Measurements from ENCODE around the gene MARVELD3.
"Not testable (repeated sequence)": the region's sequence is repeated elsewhere in the genome, so short reads cannot be mapped to it uniquely, and the experiment has no call there.

Gene MARVELD3

GRCh38 chr16:71626018-71626857, at the start of gene MARVELD3:
TSS of gene MARVELD3 (plus strand) at chr16:71626184. CDS start at chr16:71626230, 46 bp downstream.
- in situ Hi-C loops (cut with MboI; ENCODE audit: low pct_unique_long_range_greater_than_20kb, low sequenced_read_pairs): no loop called here
- no peak for DNase-seq

- DNase-seq: no peak
- in situ Hi-C loops (cut with MboI; ENCODE audit: low pct_unique_long_range_greater_than_20kb, low sequenced_read_pairs): no loop called here
Measured at GRCh38 chr16:71576971-71577370, 49.0 kb upstream of the MARVELD3 start, which contains the start of gene TAT. TSS of gene TAT (minus strand) at chr16:71577092. CDS start at chr16:71576415, 677 bp downstream.

GRCh38 chr16:71582553-71582848, 43.5 kb upstream of the MARVELD3 start:
- DNase-seq; in situ Hi-C loops (cut with MboI; ENCODE audit: low pct_unique_long_range_greater_than_20kb, low sequenced_read_pairs): not testable (repeated sequence)

- no peak for DNase-seq
- in situ Hi-C loops (cut with MboI; ENCODE audit: low pct_unique_long_range_greater_than_20kb, low sequenced_read_pairs): no loop called here
Measured at GRCh38 chr16:71584543-71585317, 41.3 kb upstream of the MARVELD3 start.

- DNase-seq: no peak
- in situ Hi-C loops (cut with MboI; ENCODE audit: low pct_unique_long_range_greater_than_20kb, low sequenced_read_pairs): no loop called here
Measured at GRCh38 chr16:71585318-71585703, 40.7 kb upstream of the MARVELD3 start.

- in situ Hi-C loops (cut with MboI; ENCODE audit: low pct_unique_long_range_greater_than_20kb, low sequenced_read_pairs); DNase-seq: not testable (repeated sequence)
Measured at GRCh38 chr16:71589334-71589733, 36.6 kb upstream of the MARVELD3 start.

GRCh38 chr16:71590071-71590470, 35.9 kb upstream of the MARVELD3 start:
- DNase-seq; in situ Hi-C loops (cut with MboI; ENCODE audit: low pct_unique_long_range_greater_than_20kb, low sequenced_read_pairs): not testable (repeated sequence)

- no peak for DNase-seq
- in situ Hi-C loops (cut with MboI; ENCODE audit: low pct_unique_long_range_greater_than_20kb, low sequenced_read_pairs): no loop called here
Measured at GRCh38 chr16:71590584-71590983, 35.4 kb upstream of the MARVELD3 start.

GRCh38 chr16:71591917-71592316, 34.1 kb upstream of the MARVELD3 start:
- no peak for DNase-seq
- in situ Hi-C loops (cut with MboI; ENCODE audit: low pct_unique_long_range_greater_than_20kb, low sequenced_read_pairs): no loop called here

- in situ Hi-C loops (cut with MboI; ENCODE audit: low pct_unique_long_range_greater_than_20kb, low sequenced_read_pairs): no loop called here
- no peak for DNase-seq
Measured at GRCh38 chr16:71593048-71593999, 32.7 kb upstream of the MARVELD3 start.

- DNase-seq: no peak
Measured at GRCh38 chr16:71594000-71594646, 31.9 kb upstream of the MARVELD3 start.

GRCh38 chr16:71595340-71595826, 30.6 kb upstream of the MARVELD3 start:
- DNase-seq; in situ Hi-C loops (cut with MboI; ENCODE audit: low pct_unique_long_range_greater_than_20kb, low sequenced_read_pairs): not testable (repeated sequence)

More at GRCh38 chr16:71594000-71594646, 31.9 kb upstream of the MARVELD3 start:
- in situ Hi-C loops (cut with MboI; ENCODE audit: low pct_unique_long_range_greater_than_20kb, low sequenced_read_pairs): no loop called here

GRCh38 chr16:71598426-71598825, 27.6 kb upstream of the MARVELD3 start:
- in situ Hi-C loops (cut with MboI; ENCODE audit: low pct_unique_long_range_greater_than_20kb, low sequenced_read_pairs); DNase-seq: not testable (repeated sequence)

- in situ Hi-C loops (cut with MboI; ENCODE audit: low pct_unique_long_range_greater_than_20kb, low sequenced_read_pairs): no loop called here
Measured at GRCh38 chr16:71600822-71601221, 25.2 kb upstream of the MARVELD3 start.

GRCh38 chr16:71609066-71609465, 16.9 kb upstream of the MARVELD3 start:
- no peak for DNase-seq
- in situ Hi-C loops (cut with MboI; ENCODE audit: low pct_unique_long_range_greater_than_20kb, low sequenced_read_pairs): no loop called here

More at GRCh38 chr16:71600822-71601221, 25.2 kb upstream of the MARVELD3 start:
- no peak for DNase-seq

GRCh38 chr16:71610447-71610846, 15.5 kb upstream of the MARVELD3 start:
- in situ Hi-C loops (cut with MboI; ENCODE audit: low pct_unique_long_range_greater_than_20kb, low sequenced_read_pairs): no loop called here
- DNase-seq: no peak

GRCh38 chr16:71610936-71611871, 14.8 kb upstream of the MARVELD3 start:
- in situ Hi-C loops (cut with MboI; ENCODE audit: low pct_unique_long_range_greater_than_20kb, low sequenced_read_pairs): no loop called here
- DNase-seq: peak; percentile 83

Measured in KBM-7 (cell line).